HAP-1 (cell line): ENCODE data around the gene MAP4K2.

Experiments
- DNase-seq, 2 experiments: peaks; one replicate each; pipeline ENCODE4 v3.0.0-alpha.2; 2016 to 2020; ENCODE audit warnings: low spot score in 2 of 2
- H3K27me3 ChIP-seq: fragments of 250-450 bp; sonication (Bioruptor Pico); 2 replicates; pipeline ENCODE4 v1.5.1; 2020; ENCODE audit warnings: low read depth, mild to moderate bottlenecking, moderate library complexity
- H3K36me3 ChIP-seq: fragments of 250-450 bp; sonication (Bioruptor Pico); replicated peaks from 2 replicates; pipeline ENCODE4 v1.5.1; 2020; ENCODE audit warnings: mild to moderate bottlenecking
- H3K4me1 ChIP-seq: fragments of 250-450 bp; sonication (Bioruptor Pico); 2 replicates; pipeline ENCODE4 v1.5.1; 2020; ENCODE audit warnings: mild to moderate bottlenecking
- H3K4me3 ChIP-seq: fragments of 250-450 bp; sonication (Bioruptor Pico); 2 replicates; pipeline ENCODE4 v1.5.1; 2020; ENCODE audit warnings: mild to moderate bottlenecking, moderate library complexity
- H3K9me3 ChIP-seq: fragments of 250-450 bp; sonication (Bioruptor Pico); 2 replicates; pipeline ENCODE4 v1.5.1; 2020; ENCODE audit warnings: mild to moderate bottlenecking, moderate library complexity
- in situ Hi-C: fragments of 300-500 bp; cut with MboI; formaldehyde crosslinking; loops from 3 replicates; pipeline ENCODE4 v1.14.3; 2020; ENCODE audit warnings: low sequenced_read_pairs, inconsistent platforms, mixed read lengths

MAP4K2 gene

DNA sequence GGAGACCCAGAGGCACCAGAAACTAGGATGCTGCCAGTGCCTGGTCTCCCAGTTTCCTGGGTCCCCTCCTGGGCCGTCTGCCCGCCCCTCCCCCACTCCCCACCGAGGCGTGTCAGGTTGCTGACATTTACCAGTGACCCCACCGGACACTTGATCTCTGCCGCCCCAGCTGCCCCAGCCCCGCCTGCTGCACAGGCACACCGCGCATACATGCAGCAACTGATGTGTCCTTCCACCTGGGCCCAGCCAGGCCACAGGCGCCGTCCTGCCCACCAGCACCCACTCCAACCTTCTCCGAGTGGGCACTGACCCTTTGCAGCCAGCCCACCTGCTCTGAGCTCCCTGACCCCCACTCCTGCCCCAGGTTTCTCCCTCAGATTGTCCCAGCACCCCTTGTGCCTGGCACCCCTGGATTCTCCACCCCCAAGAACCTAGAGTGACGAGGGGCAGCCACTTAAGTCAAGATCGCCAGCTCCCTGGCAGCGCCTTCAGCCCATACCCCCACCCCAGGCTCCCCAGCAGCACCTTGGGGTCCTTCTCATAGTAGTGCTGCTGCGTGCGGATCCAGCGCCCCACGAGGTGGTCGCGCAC is 43.8 kb downstream of the MAP4K2 start:
- peaks cover 4% of the 10 kb centered on the region for H3K4me1 ChIP-seq
- no peaks in the 10 kb centered on the region for H3K9me3 ChIP-seq
- DNase-seq = peak in 1 of 2 experiments; percentile 45
- in situ Hi-C loops = no loop called here
- no peaks in the 10 kb centered on the region for H3K27me3 ChIP-seq
- H3K36me3 ChIP-seq = peaks cover 23% of the 10 kb centered on the region
- no peak overlapping the region for H3K4me3 ChIP-seq

DNA sequence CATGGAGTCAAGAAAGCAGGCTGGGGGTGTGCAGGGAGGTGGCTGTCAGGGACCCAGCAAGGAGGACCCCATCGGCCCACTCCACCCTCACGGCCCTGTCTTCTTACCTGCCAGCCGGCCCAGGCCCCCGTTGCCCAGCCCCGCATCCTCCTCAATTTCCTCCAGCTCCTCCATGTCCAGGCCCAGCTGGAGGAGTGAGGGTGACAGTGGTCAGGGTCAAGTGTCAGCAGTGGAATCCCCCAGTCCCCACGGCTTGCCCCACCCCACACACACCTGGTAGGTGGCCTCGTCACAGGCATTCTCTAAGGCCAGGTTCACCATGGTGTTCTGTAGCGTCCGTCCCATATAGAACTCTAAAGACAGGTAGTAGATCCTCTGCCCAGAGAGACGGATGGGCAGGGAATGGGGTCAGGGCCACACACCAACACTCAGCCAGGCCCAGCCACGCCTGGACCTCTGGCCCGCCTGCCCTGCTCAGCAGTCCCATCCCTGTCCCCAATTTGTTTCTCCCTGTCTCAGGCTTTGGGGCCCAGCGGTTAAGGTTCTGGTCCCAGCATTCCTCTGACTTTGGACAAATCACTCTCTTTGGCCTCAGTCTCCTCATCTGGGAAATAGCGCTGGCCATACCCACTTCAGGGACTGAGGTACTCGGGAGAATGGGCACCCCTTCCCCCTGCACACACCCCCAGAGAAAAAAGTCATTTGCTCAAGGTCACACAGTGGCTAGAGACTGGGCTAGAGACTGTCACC is 44.5 kb downstream of the MAP4K2 start:
- Histone ChIP-seq H3K9me3 (no peaks in the 10 kb centered on the region), H3K4me3 (no peak overlapping the region), H3K27me3 (no peaks in the 10 kb centered on the region), H3K36me3 (peaks cover 16% of the 10 kb centered on the region), H3K4me1 (peaks cover 4% of the 10 kb centered on the region)
- DNase-seq = no peak
- in situ Hi-C loops = no loop called here

DNA sequence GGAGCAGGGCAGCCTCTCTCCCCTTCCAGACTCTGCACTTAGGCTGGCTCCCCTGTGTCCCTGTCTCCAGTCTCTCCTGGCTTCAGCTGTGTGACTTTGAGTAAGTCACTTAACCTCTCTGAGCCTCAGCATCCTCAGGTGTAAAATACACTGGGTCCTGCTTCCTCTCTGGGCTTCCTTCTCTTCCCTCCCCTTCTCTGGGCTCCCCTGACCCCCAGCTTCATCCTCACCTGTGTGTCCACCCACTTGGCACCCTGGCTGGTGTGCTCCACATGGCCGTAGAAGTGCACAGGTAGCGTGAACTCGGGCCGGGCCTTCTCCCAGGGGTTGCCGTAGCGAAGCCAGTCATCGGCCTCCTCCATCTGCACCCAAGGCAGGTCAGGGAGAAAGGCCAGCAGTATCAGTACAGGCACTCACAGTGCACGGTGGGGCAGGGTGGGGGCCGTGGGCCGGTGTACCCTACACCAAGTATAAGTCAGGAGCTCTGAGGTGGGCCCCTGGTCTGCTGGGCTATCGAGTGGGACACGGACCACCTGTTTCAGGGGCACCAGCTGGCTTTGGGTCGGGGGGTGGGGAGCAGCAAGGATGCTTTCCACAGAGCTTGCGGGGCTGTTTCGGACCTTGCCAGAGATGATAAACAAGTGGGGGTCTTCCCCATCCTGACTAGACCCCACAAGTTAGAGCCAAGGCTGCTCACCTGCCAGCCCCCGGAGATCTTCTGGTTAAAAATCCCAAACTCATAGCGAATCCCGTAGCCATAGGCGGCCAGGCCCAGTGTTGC is 45.3 kb downstream of the MAP4K2 start:
- peaks cover 4% of the 10 kb centered on the region for H3K4me1 ChIP-seq
- H3K9me3 ChIP-seq = no peaks in the 10 kb centered on the region
- H3K4me3 ChIP-seq = no peak overlapping the region
- in situ Hi-C loops = no loop called here
- no peaks in the 10 kb centered on the region for H3K27me3 ChIP-seq
- H3K36me3 ChIP-seq = peaks cover 8% of the 10 kb centered on the region
- DNase-seq = no peak

DNA sequence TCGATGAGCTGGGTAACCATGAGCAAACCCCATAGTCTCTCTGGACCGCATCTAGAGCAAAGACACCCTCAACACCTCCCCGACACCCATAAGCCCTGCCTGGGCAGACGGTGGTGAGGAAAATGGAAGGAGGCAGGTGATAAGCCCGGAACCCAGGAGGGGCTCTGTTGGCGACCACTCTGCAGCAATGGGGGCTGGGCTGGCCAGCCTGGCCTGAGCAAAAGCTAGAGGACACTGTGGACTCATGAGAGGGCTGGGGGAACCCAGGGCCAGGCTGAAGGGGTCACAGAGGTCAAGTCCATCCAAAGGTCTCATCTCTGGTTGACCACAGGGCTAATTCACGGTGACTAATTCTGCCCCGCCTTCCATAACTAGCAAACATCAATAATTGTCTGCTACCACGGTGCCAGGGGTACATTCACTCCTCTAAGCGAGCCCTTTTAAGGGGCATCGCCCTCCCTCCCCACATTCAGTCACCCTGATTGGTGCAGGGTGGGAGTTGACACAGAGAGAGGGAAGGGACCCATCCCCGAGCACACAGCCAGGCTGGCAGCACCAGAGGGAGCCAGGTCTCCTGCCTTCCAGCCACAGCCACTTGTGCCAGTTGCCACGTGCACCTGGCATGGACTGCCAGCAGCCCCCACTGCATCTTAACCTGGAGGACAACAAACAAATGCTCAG is 47.2 kb downstream of the MAP4K2 start:
- H3K4me1 ChIP-seq = peaks cover 4% of the 10 kb centered on the region
- in situ Hi-C loops = no loop called here

DNA sequence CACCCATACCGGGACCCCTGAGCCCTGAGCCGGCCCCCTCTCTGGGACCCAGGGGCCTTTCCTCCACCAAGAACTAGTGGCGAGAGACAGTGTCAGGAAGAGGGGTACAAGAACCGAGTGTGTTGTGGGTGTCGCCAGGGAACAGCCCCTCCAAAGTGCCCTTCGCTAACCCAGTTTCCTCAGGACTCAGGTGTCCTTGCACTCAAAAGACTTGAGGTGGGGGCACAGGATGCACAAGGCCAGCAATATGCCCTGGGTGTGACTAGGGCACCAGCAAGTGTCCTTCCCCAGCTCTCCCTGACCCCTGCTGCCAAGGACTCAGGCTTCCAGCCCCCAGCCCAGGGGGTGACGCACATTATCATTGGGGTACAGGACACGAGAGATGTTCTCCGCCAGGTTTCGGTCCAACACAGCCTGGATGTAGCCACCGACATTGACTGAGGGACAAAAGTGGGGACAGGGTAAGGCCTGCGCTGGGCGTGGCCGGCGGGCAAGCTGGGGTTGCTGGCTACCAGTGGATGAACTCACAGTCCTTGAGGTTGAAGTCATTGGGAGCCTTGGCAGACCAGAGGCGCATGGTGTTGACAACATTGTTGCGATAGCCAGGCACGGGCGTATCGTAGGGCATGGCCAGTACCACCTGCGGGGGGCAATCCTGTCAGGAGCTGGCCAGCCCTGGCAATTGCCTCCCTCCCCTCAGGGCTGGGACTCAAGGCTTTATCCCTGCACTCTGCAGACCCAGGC is 47.9 kb downstream of the MAP4K2 start:
- Histone ChIP-seq H3K27me3 (no peaks in the 10 kb centered on the region), H3K4me1 (peaks cover 3% of the 10 kb centered on the region), H3K4me3 (no peak overlapping the region), H3K9me3 (no peaks in the 10 kb centered on the region), H3K36me3 (no peaks in the 10 kb centered on the region)
- in situ Hi-C loops = no loop called here
- no peak for DNase-seq

More for the DNA sequence above, 47.2 kb downstream of the MAP4K2 start:
- DNase-seq = no peak
- Histone ChIP-seq H3K4me3 (no peak overlapping the region), H3K36me3 (no peaks in the 10 kb centered on the region), H3K9me3 (no peaks in the 10 kb centered on the region), H3K27me3 (no peaks in the 10 kb centered on the region)

DNA sequence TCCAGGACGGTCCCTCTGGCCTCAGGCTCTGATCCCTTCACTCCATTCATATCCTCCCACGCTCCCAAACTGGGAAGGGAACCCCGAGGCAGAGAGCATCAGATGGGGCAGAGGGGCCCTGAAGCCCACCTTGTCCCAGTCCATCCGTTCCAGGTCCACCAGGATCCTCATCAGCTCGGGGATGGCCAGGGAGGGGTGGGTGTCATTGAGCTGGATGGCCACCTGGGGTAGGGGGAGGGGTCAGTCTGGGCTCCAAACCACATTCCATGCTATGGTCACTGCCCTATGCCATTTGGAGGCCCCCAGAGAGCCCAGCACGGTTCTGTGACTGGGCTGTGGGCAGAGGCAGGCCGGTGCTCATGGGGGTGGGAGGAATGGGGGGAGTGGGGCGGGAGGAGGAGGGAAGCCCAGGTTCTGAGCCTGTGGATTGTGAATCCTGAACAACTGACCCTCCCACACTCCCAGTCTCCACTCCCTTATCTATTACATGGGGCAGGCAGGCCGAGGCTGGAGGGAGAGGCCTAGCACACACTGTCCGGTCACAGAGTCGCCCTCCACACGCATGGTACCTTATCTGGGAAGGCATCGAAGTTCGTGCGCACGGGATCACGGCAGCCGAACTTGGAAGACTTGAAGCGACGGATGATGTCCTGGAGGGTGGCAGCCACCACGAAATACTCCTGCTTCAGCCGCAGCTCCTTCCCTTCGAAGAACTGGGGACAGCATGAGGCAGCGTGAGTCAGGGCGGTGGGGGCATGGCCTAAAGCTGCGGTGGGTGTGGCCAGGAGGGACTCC is 48.7 kb downstream of the MAP4K2 start:
- in situ Hi-C loops = no loop called here
- no peak overlapping the region for H3K4me3 ChIP-seq
- H3K36me3 ChIP-seq = no peaks in the 10 kb centered on the region
- H3K27me3 ChIP-seq = no peaks in the 10 kb centered on the region
- DNase-seq = no peak
- H3K4me1 ChIP-seq = no peaks in the 10 kb centered on the region
- no peaks in the 10 kb centered on the region for H3K9me3 ChIP-seq

DNA sequence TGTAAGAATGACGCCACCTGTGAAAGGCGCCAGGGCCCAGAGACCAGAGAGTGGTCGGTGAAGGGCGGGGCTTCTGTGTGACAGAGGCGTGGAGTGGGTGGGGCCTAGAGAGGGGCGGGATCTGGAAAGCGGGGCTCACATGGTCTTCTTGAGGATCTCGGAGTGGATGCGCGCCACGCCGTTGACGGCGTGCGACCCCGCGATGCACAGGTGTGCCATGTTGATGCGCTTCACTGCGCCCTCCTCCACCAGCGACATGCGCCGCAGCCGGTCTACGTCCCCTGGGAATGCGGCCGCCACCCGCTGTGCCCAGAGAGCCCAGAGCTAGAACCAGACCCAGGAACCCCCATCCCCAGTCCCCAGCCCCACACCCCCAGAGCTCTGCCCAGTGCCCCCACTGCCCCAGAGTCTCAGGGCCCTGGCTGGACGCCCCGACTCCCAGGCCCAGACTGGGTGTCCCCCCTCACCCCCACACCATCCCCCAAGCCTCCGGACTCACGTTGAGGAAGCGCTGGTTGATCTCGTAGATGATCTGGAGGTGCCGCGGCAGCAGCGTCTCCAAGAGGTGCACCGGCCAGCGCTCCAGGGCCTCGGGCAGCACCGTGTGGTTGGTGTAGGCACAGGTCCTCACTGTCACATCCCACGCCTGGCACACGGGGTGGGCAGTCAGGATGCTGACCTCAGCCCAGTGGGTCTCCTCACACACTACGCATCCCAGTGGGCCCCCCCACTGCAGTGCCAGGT is 49.5 kb downstream of the MAP4K2 start:
- Histone ChIP-seq H3K4me1 (no peaks in the 10 kb centered on the region), H3K36me3 (no peaks in the 10 kb centered on the region), H3K4me3 (no peak overlapping the region), H3K27me3 (no peaks in the 10 kb centered on the region), H3K9me3 (no peaks in the 10 kb centered on the region)
- in situ Hi-C loops = no loop called here
- peak in 1 of 2 experiments; percentile 38 for DNase-seq

DNA sequence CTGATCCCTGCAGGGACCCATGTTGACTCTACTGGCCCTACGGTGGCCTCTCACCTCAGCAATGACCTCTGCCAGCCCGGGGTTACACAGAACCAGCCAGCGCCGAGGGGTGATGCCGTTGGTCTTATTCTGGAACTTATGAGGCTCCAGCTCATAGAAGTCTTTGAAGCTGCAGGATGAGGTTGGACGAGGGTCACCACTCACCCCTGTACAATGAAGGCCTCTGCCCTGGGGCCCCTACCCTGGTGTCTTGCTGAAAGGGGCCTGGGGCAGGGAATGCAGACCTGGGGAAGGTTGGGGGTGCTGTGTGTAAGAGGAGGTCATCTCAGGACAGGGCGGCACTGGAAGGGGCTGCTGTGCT is 50.0 kb downstream of the MAP4K2 start:
- H3K36me3 ChIP-seq = no peaks in the 10 kb centered on the region
- in situ Hi-C loops = no loop called here
- H3K27me3 ChIP-seq = no peaks in the 10 kb centered on the region
- H3K9me3 ChIP-seq = no peaks in the 10 kb centered on the region
- no peaks in the 10 kb centered on the region for H3K4me1 ChIP-seq
- no peak overlapping the region for H3K4me3 ChIP-seq
- no peak for DNase-seq

DNA sequence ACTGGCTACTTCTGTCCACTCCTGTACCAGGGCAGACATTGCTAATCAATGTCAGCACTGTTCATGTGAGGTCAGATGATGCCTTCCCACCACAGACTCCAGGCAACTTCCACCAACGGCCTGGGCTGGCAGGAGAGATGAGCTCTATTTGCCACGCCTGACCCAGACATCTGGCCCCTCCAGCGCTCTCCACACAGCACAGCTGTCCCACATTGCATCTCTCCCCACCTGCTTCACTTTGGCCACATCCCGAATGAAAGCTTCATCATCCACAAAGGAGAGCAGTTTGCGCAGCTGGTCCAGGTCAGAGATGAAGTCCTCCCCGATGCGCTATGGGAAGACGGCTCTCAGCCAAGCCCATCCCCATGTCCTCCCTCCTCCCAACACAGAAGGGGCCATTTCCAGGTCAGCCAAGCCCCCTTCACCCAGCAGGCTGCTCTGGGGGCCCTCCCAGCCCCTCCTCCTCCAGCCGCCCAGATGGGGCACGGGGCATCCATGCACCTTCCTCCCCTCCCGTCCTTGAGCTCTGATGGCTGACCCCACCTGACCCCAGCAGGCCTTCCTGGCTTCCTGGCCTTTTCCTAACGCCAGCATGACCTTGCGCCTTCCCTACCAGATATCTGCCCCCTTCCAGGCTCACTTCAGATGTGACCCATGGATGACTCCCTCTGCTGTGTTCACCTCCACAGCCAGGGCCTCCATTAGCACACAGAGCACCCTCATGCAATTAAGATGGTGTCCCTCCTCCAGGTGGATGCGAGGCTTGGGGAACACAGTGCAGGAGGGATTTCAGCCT is 50.6 kb downstream of the MAP4K2 start:
- Histone ChIP-seq H3K4me3 (no peak overlapping the region), H3K4me1 (no peaks in the 10 kb centered on the region), H3K9me3 (no peaks in the 10 kb centered on the region), H3K27me3 (no peaks in the 10 kb centered on the region), H3K36me3 (no peaks in the 10 kb centered on the region)
- no peak for DNase-seq
- in situ Hi-C loops = no loop called here

DNA sequence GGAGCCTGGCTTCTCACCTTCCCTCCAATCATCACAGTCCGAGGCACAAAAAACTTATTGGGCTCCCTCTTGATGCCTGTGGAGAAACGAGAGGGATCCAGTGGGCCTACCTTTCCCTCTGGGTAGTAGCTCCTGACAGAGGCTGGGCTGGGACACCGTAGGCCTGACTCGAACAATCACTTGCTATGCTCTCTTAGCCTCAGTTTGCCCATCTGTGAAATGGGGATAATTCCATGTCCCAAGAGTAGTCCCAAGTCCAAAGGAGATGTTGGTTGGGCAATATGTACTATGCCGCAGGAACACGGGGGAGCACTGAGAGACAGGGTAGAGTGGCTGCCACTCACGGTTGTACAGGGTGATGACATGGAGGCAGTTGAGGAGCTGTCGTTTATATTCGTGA is 51.4 kb downstream of the MAP4K2 start:
- Histone ChIP-seq H3K4me3 (no peak overlapping the region), H3K27me3 (no peaks in the 10 kb centered on the region), H3K4me1 (no peaks in the 10 kb centered on the region), H3K9me3 (no peaks in the 10 kb centered on the region), H3K36me3 (no peaks in the 10 kb centered on the region)
- DNase-seq = no peak
- in situ Hi-C loops = no loop called here

DNA sequence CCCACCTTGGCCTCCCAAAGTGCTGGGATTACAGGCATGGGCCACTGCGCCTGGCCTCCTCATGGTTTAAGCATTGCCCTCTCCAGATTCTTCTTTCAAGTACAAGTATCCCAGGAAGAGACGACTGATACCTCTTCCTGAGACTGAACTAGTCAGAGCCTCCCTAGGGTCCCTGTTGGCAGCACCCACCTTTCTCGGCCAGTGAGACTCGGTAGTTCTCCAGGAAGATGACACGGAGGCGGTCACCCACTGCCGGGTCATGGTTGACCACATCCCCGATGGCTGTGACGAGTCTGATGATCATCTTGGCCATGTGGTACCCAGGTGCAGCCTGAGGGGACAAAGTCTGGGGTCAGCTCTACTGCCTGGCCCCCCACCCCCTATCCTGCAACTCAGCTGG is 51.9 kb downstream of the MAP4K2 start:
- Histone ChIP-seq H3K27me3 (no peaks in the 10 kb centered on the region), H3K4me1 (no peaks in the 10 kb centered on the region), H3K36me3 (no peaks in the 10 kb centered on the region), H3K4me3 (no peak overlapping the region), H3K9me3 (no peaks in the 10 kb centered on the region)
- no peak for DNase-seq
- in situ Hi-C loops = no loop called here
